DND-41 (cell line): ENCODE results near the gene MAGED2.

Experiments
- EZH2 ChIP-seq: IDR thresholded peaks from 3 replicates; pipeline ENCODE4 v1.6.1; 2012; ENCODE audit warnings: borderline replicate concordance, low read depth, mild to moderate bottlenecking, moderate library complexity, low read length, inconsistent platforms; ENCODE audit not compliant: severe bottlenecking
- TF ChIP-seq, protein P1 (sequence below): IDR thresholded peaks from 2 replicates; pipeline ENCODE4 v1.5.1; 2012; ENCODE audit warnings: borderline replicate concordance, low read length, moderate library complexity, mild to moderate bottlenecking; ENCODE audit not compliant: poor library complexity, severe bottlenecking; ENCODE audit errors: extremely low read depth

DNA sequence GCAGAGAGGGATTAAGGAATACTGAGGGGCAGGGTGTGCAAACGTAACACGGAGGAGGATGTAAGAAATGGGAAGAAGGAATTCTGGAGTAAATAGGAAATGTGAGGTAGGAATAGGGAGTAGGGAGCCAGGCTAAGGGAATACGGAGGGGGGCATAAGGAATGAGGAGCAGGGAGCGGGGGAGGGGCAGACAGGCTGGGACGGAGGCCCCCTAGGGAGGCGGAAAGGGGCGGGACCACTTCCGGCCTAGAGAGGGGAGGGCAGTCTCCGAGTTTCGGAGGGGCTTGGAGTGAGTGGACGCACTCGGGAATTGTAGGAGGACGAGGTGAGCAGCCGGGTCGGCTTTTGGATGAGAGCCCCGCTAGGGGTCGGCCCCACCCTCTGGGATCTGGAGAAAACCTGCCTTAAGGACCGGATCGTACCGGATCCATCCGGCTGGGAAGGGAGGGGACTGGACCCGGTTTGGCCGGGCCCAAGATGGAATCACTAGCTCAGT lies 612 bp downstream of the MAGED2 start:
- TF ChIP-seq, protein P1, sequence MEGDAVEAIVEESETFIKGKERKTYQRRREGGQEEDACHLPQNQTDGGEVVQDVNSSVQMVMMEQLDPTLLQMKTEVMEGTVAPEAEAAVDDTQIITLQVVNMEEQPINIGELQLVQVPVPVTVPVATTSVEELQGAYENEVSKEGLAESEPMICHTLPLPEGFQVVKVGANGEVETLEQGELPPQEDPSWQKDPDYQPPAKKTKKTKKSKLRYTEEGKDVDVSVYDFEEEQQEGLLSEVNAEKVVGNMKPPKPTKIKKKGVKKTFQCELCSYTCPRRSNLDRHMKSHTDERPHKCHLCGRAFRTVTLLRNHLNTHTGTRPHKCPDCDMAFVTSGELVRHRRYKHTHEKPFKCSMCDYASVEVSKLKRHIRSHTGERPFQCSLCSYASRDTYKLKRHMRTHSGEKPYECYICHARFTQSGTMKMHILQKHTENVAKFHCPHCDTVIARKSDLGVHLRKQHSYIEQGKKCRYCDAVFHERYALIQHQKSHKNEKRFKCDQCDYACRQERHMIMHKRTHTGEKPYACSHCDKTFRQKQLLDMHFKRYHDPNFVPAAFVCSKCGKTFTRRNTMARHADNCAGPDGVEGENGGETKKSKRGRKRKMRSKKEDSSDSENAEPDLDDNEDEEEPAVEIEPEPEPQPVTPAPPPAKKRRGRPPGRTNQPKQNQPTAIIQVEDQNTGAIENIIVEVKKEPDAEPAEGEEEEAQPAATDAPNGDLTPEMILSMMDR = no peak
- TF ChIP-seq EZH2 = no peak
